SU-DHL-6 (cell line): Measurements from ENCODE around the gene CHRM2.

Experiments
- CTCF ChIP-seq: fragments of 200-600 bp; sonication (generic); IDR thresholded peaks from one replicate; pipeline ENCODE4 v1.5.1; 2017; ENCODE audit warnings: antibody characterized with exemption, mild to moderate bottlenecking, low read length, moderate library complexity; ENCODE audit not compliant: insufficient read depth, poor library complexity, severe bottlenecking
- EZH2phosphoT487 ChIP-seq: fragments of 200-600 bp; sonication (generic), shearing (Covaris generic); conservative IDR thresholded peaks from 2 replicates; pipeline ENCODE4 v1.6.1; 2018; ENCODE audit warnings: mild to moderate bottlenecking, antibody characterized with exemption, low read length, moderate library complexity, mixed read lengths

GRCh38 chr7:136910771-136911170 is 42.3 kb downstream of the CHRM2 start:
- no peak for TF ChIP-seq CTCF
- TF ChIP-seq EZH2phosphoT487: no peak
